ENCODE measurements around the gene KPTN. TPM values are rescaled to one million over a fixed set of nuclear protein-coding genes. Genes with fewer than 3 reads are reported as not detected.

The KPTN gene
- total RNA-seq, 4 donors from 2014 or later, result 7.1 to 22.3 (median 13.4) TPM

GRCh38 chr19:47514869-47515588 is 31.0 kb upstream of the KPTN start, which contains the start of gene NAPA:
TSS of gene NAPA (minus strand) at chr19:47515063. CDS start at chr19:47514940, 123 bp downstream.
- Histone ChIP-seq H3K4me1 (peaks cover 7 to 40% (median 20%) of the 10 kb centered on the region in 4 donors), H3K9me3 (no peaks in the 10 kb centered on the region), H3K27ac (peak within 1 kb of the TSS; percentile 84 to 98 (median 96)), H3K27me3 (no peaks in the 10 kb centered on the region), H3K36me3 (peaks cover 0 to under 1% (median 0%) of the 10 kb centered on the region in 3 donors), H3K4me3 (peak within 1 kb of the TSS; percentile 70 to 92 (median 88))
- no peak for TF ChIP-seq CTCF (IDR thresholded peaks at IDR 0.05)
- peak; percentile 93 to 96 for TF ChIP-seq POLR2A (IDR thresholded peaks at IDR 0.05)
- DNase-seq, result peak; percentile 100

- Histone ChIP-seq H3K36me3 (peaks cover 0 to 7% (median 0%) of the 10 kb centered on the region in 3 donors), H3K4me3 (peak overlapping the region; percentile 70 to 92 (median 88)), H3K9me3 (no peaks in the 10 kb centered on the region), H3K4me1 (peaks cover 7 to 45% (median 20%) of the 10 kb centered on the region in 4 donors), H3K27ac (peak overlapping the region; percentile 84 to 98 (median 96)), H3K27me3 (no peaks in the 10 kb centered on the region)
- peak in 1 of 3 donors; percentile 54 for DNase-seq
- TF ChIP-seq CTCF (IDR thresholded peaks at IDR 0.05), result no peak
- no peak for TF ChIP-seq POLR2A (IDR thresholded peaks at IDR 0.05)
These were observed 30.3 kb upstream of the KPTN start for GRCh38 chr19:47514151-47514868.

GRCh38 chr19:47512948-47513319 is 28.9 kb upstream of the KPTN start:
- Histone ChIP-seq H3K4me3 (peak overlapping the region in 2 of 4 donors; percentile 39 to 92), H3K4me1 (peaks cover 7 to 58% (median 18%) of the 10 kb centered on the region in 4 donors), H3K27ac (peak overlapping the region; percentile 11 to 74 (median 49))

DNA sequence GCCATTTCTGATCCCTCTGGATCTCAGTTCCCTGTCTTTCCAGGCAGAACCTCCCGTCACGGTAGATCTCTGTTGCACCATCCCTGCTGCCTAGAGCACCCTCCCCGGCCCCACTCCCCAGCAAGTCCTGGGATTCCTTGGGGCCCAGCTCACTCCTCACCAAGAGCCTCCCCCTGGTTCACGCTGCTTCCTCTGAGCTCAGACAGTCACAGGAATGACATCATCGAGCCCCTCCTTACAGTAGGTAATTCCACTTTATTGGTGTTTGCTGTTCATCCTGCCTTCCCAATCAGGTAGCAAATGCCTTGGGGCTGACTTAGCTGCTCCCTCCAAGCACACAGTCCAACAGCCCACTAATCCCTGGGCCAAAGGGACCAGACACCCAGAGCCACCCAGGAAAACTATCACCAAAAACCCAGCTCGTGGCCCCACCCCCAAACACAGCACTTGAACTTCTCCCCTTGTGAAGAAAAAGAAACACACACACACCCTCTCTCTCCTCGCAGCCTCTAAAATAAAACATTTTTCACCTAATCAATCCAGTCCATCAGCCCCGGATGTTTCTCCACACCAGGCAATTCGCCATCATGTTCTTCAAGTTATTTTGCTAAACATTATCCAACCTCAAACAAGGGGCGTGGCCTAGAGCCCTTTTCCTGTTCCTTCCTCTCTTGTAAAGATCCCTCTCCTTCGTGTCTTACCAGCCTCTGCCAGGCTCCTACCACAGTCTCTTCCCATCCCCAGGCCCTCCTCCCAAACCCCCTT is 28.3 kb upstream of the KPTN start:
- peaks cover 7 to 63% (median 18%) of the 10 kb centered on the region in 4 donors for H3K4me1 ChIP-seq
- no peak for TF ChIP-seq CTCF (IDR thresholded peaks at IDR 0.05)
- TF ChIP-seq POLR2A (IDR thresholded peaks at IDR 0.05), result no peak
- no peaks in the 10 kb centered on the region for H3K27me3 ChIP-seq
- H3K36me3 ChIP-seq, result peaks cover 0 to 7% (median 0%) of the 10 kb centered on the region in 3 donors
- peak overlapping the region in 2 of 4 donors; percentile 39 to 92 for H3K4me3 ChIP-seq
- no peaks in the 10 kb centered on the region for H3K9me3 ChIP-seq
- peak overlapping the region; percentile 11 to 74 (median 49) for H3K27ac ChIP-seq
- DNase-seq, result peak in 2 of 3 donors; percentile 30 to 78

More at GRCh38 chr19:47512948-47513319, 28.9 kb upstream of the KPTN start:
- TF ChIP-seq POLR2A (IDR thresholded peaks at IDR 0.05), result no peak
- no peak for TF ChIP-seq CTCF (IDR thresholded peaks at IDR 0.05)
- H3K9me3 ChIP-seq, result no peaks in the 10 kb centered on the region
- no peaks in the 10 kb centered on the region for H3K27me3 ChIP-seq
- peaks cover 0 to 7% (median 0%) of the 10 kb centered on the region in 3 donors for H3K36me3 ChIP-seq
- DNase-seq, result no peak

DNA sequence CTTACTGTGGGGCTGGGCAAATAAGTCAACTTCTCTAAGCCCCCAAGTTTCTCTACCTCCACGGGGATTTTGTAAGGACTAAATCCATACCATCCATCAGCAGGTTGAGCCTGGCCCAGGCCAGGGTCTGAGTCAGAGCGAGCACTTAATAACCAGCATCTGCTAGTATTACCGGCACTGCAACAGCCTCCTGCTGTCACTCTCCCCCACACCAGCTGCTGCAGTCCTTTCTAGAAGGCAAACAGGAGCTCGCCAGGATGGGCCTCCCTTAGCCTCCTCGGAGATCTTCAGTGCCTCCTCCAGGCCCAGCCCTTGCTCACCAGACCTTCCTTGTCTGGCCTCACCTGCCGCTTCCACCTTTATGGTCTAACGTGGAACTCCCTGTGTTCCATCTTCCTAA is 27.7 kb upstream of the KPTN start:
- H3K4me1 ChIP-seq, result peaks cover 7 to 70% (median 18%) of the 10 kb centered on the region in 4 donors
- H3K36me3 ChIP-seq, result peaks cover 0 to 8% (median 0%) of the 10 kb centered on the region in 3 donors
- peak overlapping the region in 1 of 4 donors; percentile 39 for H3K4me3 ChIP-seq
- TF ChIP-seq CTCF (IDR thresholded peaks at IDR 0.05) (no peak), POLR2A (IDR thresholded peaks at IDR 0.05) (no peak)
- no peaks in the 10 kb centered on the region for H3K9me3 ChIP-seq
- H3K27ac ChIP-seq, result peak overlapping the region; percentile 2 to 74 (median 36)
- DNase-seq, result peak in 1 of 3 donors; percentile 39
- H3K27me3 ChIP-seq, result no peaks in the 10 kb centered on the region
